BE2C (cell line): Measurements from ENCODE around the gene RPS6KA2.
"Not testable (repeated sequence)": the region's sequence is repeated elsewhere in the genome, so short reads cannot be mapped to it uniquely, and the experiment has no call there.

Experiments
- DNase-seq: peaks from one replicate; pipeline ENCODE4 v3.0.0-alpha.2; 2020
- H3K27me3 ChIP-seq: fragments of 250-450 bp; sonication (Bioruptor Pico); 2 replicates; pipeline ENCODE4 v1.5.1; 2020; ENCODE audit warnings: mild to moderate bottlenecking
- H3K36me3 ChIP-seq: fragments of 250-450 bp; sonication (Bioruptor Pico); 2 replicates; pipeline ENCODE4 v1.5.1; 2020; ENCODE audit warnings: mild to moderate bottlenecking
- H3K4me1 ChIP-seq: fragments of 250-450 bp; sonication (Bioruptor Pico); 2 replicates; pipeline ENCODE4 v1.5.1; 2020
- H3K4me3 ChIP-seq: 2 replicates; pipeline ENCODE4 v1.5.1; 2011; ENCODE audit warnings: low read depth, low read length
- H3K9me3 ChIP-seq: fragments of 250-450 bp; sonication (Bioruptor Pico); 2 replicates; pipeline ENCODE4 v1.5.1; 2020
- TF ChIP-seq, protein P1 (sequence below): IDR thresholded peaks from 2 replicates; pipeline ENCODE4 v1.5.1; 2012; ENCODE audit warnings: mild to moderate bottlenecking, low read depth, low read length

Gene RPS6KA2

GRCh38 chr6:166540631-166541331 lies 86.3 kb downstream of the RPS6KA2 start:
- DNase-seq = no peak
- H3K27me3 ChIP-seq = no peaks in the 10 kb centered on the region

GRCh38 chr6:166539543-166539942 lies 87.5 kb downstream of the RPS6KA2 start:
- Histone ChIP-seq H3K27me3 (no peaks in the 10 kb centered on the region), H3K9me3 (no peaks in the 10 kb centered on the region), H3K4me3 (no peak overlapping the region), H3K4me1 (no peaks in the 10 kb centered on the region; the same call in 1 of the 2 replicates), H3K36me3 (peaks cover 4% of the 10 kb centered on the region)
- no peak for DNase-seq
- TF ChIP-seq, protein P1, sequence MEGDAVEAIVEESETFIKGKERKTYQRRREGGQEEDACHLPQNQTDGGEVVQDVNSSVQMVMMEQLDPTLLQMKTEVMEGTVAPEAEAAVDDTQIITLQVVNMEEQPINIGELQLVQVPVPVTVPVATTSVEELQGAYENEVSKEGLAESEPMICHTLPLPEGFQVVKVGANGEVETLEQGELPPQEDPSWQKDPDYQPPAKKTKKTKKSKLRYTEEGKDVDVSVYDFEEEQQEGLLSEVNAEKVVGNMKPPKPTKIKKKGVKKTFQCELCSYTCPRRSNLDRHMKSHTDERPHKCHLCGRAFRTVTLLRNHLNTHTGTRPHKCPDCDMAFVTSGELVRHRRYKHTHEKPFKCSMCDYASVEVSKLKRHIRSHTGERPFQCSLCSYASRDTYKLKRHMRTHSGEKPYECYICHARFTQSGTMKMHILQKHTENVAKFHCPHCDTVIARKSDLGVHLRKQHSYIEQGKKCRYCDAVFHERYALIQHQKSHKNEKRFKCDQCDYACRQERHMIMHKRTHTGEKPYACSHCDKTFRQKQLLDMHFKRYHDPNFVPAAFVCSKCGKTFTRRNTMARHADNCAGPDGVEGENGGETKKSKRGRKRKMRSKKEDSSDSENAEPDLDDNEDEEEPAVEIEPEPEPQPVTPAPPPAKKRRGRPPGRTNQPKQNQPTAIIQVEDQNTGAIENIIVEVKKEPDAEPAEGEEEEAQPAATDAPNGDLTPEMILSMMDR = no peak

More at GRCh38 chr6:166540631-166541331, 86.3 kb downstream of the RPS6KA2 start:
- no peaks in the 10 kb centered on the region; the same call in 1 of the 2 replicates for H3K4me1 ChIP-seq
- H3K4me3 ChIP-seq = no peak overlapping the region
- TF ChIP-seq, protein P1 = no peak
- H3K36me3 ChIP-seq = peaks cover 2% of the 10 kb centered on the region
- no peaks in the 10 kb centered on the region for H3K9me3 ChIP-seq

DNA sequence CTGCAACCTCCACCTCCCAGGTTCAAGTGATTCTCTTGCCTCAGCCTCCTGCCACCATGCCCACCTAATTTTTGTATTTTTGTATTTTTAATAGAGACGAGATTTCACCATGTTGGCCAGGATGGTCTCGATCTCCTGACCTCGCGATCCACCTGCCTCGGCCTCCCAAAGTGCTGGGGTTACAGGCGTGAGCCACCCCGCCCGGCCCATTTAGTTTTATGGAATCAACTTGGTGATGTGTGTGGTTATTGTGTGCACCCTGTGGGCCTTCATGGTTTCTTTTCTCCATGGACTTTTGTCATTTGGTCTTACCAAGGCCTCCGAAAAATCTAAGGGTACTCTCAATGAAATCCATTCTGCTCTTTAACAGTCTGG lies 88.1 kb downstream of the RPS6KA2 start:
- H3K27me3 ChIP-seq, H3K4me3 ChIP-seq, H3K4me1 ChIP-seq, DNase-seq, H3K36me3 ChIP-seq, H3K9me3 ChIP-seq: not testable (repeated sequence)

- H3K9me3 ChIP-seq = no peaks in the 10 kb centered on the region
- H3K36me3 ChIP-seq = peaks cover 4% of the 10 kb centered on the region
- no peaks in the 10 kb centered on the region; the same call in 1 of the 2 replicates for H3K4me1 ChIP-seq
- H3K4me3 ChIP-seq = no peak overlapping the region
- no peak for DNase-seq
- H3K27me3 ChIP-seq = no peaks in the 10 kb centered on the region
- TF ChIP-seq, protein P1 = no peak
Measured at GRCh38 chr6:166538297-166539010, 88.6 kb downstream of the RPS6KA2 start.

DNA sequence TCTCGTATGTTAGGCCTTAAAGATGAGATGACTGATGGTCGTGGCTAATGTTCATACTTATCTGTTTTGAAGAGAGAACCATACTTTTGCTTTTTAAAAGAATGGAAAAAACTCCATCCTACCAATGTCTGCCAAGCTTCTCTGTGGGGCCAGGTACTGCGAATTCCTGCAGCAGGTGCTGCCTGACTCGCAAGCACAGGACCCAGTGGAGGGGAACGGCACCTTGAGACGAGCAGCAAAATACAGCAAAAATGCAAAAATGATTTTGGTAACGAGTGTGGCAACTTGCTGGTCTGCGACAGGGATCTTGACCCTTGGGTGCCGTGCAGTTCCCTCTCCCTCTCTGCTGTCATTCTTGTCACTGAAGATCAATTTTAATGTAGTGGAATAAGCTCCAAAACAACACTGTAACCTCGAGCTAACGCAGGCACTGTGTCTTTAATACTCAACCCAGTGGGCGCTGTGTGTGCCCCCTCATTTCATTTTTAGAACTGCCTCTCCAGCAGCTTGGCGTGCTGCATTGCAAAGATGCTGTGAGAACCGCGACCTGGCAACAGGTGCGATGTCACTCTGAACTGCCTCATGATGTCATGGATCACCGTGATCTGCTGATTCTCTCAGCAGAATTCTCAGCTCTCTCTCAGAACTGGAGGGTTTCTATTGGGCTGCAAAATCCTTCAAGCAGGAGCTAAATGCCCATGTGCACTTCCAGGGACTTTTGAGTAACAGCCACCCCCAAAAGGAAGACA lies 92.2 kb downstream of the RPS6KA2 start:
- H3K9me3 ChIP-seq = no peaks in the 10 kb centered on the region
- no peaks in the 10 kb centered on the region for H3K27me3 ChIP-seq
- H3K4me3 ChIP-seq = no peak overlapping the region
- TF ChIP-seq, protein P1 = no peak
- H3K4me1 ChIP-seq = no peaks in the 10 kb centered on the region; the same call in 1 of the 2 replicates
- peaks cover 14% of the 10 kb centered on the region for H3K36me3 ChIP-seq
- no peak for DNase-seq

- TF ChIP-seq, protein P1 = no peak
- H3K27me3 ChIP-seq = no peaks in the 10 kb centered on the region
- no peak for DNase-seq
- H3K9me3 ChIP-seq = no peaks in the 10 kb centered on the region
- H3K36me3 ChIP-seq = peaks cover 19% of the 10 kb centered on the region
- H3K4me1 ChIP-seq = no peaks in the 10 kb centered on the region
- H3K4me3 ChIP-seq = no peak overlapping the region
Measured at GRCh38 chr6:166533205-166533824, 93.7 kb downstream of the RPS6KA2 start.
